Gastrocnemius medialis (tissue), 4 donors: ENCODE results near the gene LASP1NB.
A peak's percentile ranks its signal among the peaks of the same experiment; 100 is the strongest.

Experiments used
- ATAC-seq, 2 donors: fragments of 150-250 bp; one replicate each; pipeline ENCODE4 v1.9.1; 2016
- DNase-seq, 2 donors: peaks; one replicate each; pipeline ENCODE4 v3.0.0-alpha.2; 2019
- H3K27ac ChIP-seq, 4 donors: fragments of 200-600 bp; sonication (generic); 1 replicate in 1 of 4; 2 replicates in 3 of 4; pipeline ENCODE4 v1.5.1; 2016 to 2018; ENCODE audit warnings: mild to moderate bottlenecking in 2 of 4, moderate library complexity in 1 of 4
- H3K27me3 ChIP-seq, 3 donors: fragments of 200-600 bp; sonication (generic) in 2 of 3; 1 replicate in 1 of 3; 2 replicates in 2 of 3; pipeline versions ENCODE4 v1.5.1 to v1.6.0; 2016 to 2019; ENCODE audit warnings: mild to moderate bottlenecking in 1 of 3, moderate library complexity in 1 of 3
- H3K36me3 ChIP-seq, 2 donors: fragments of 200-600 bp; sonication (generic) in 1 of 2; one replicate each; pipeline ENCODE4 v1.5.1; 2017 to 2018
- H3K4me1 ChIP-seq, 2 donors: fragments of 200-600 bp; sonication (generic) in 1 of 2; one replicate each; pipeline ENCODE4 v1.5.1; 2016 to 2017; ENCODE audit warnings: mild to moderate bottlenecking in 2 of 2
- H3K4me3 ChIP-seq, 4 donors: fragments of 200-600 bp; sonication (generic) in 3 of 4; 1 replicate in 1 of 4; 2 replicates in 3 of 4; pipeline ENCODE4 v1.5.1; 2016 to 2019; ENCODE audit warnings: mild to moderate bottlenecking in 2 of 4
- H3K9me3 ChIP-seq, 3 donors: fragments of 200-600 bp; sonication (generic) in 2 of 3; 1 replicate in 1 of 3; 2 replicates in 2 of 3; pipeline ENCODE4 v1.5.1; 2016 to 2019
- POLR2A ChIP-seq, 2 donors: fragments of 450-650 bp; IDR thresholded peaks; one replicate each; pipeline ENCODE4 v1.6.1; 2017; ENCODE audit warnings: antibody characterized with exemption in 2 of 2, mild to moderate bottlenecking in 2 of 2, moderate library complexity in 2 of 2
- in situ Hi-C, 4 donors: fragments of 200-750 bp; cut with MboI; loops; one replicate each; pipeline versions ENCODE4 v1.15.0 to v1.8.0; 2017; ENCODE audit warnings: low sequenced_read_pairs in 4 of 4
- intact Hi-C: fragments of 100-400 bp; cut with DNase I; formaldehyde crosslinking; loops from one replicate; pipeline ENCODE4 v1.15.1; 2023; ENCODE audit warnings: low total_unique reads
- TF ChIP-seq, protein P1 (sequence below), 5 experiments: fragments of 450-650 bp in 3 of 5; fragments of 200-600 bp in 2 of 5; sonication (generic) in 2 of 5; IDR thresholded peaks in 4 of 5; conservative IDR thresholded peaks in 1 of 5; 1 replicate in 4 of 5; 2 replicates in 1 of 5; pipeline ENCODE4 v1.5.1; 2016 to 2019; ENCODE audit warnings: antibody characterized with exemption in 5 of 5, mild to moderate bottlenecking in 3 of 5, moderate library complexity in 3 of 5

LASP1NB gene

DNA sequence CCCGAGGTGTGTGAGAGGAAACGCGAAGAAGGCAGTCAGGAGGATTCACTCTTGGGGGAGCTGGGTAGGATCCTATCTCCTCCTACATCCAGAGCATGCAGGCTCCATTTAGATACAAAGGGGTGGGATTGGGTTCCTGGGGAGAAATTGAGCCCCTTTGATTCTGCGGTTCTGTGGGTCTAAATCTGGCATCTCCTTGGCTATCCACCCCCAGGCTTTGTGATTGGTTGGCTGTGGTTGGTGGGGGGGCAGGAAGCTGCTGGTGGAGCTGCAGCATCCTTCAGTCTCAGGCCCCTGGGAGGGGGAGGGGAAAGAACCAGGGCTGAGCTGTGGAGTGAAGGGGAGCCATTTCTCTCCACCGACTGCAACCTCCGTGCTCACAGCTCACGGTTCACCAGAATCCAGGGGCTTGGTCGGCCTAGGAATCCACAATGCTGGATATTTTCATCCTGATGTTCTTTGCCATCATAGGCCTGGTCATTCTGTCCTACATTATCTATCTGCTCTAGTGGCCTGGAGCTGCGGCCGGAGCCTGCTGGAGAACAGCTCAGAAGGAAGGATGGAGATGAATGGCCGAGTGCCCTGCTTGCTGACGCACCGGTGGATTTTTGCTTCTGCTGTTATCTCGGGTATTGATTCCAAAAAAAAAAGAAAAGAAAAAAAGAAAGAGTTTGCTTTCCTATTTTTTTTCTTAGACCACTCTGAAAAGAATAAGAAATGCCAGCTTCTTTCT lies at the start of gene LASP1NB:
Gene LASP1NB, plus strand, starts transcription at position 352 of the 733 bp plus-strand sequence.
- intact Hi-C loops, result no loop called here

DNA sequence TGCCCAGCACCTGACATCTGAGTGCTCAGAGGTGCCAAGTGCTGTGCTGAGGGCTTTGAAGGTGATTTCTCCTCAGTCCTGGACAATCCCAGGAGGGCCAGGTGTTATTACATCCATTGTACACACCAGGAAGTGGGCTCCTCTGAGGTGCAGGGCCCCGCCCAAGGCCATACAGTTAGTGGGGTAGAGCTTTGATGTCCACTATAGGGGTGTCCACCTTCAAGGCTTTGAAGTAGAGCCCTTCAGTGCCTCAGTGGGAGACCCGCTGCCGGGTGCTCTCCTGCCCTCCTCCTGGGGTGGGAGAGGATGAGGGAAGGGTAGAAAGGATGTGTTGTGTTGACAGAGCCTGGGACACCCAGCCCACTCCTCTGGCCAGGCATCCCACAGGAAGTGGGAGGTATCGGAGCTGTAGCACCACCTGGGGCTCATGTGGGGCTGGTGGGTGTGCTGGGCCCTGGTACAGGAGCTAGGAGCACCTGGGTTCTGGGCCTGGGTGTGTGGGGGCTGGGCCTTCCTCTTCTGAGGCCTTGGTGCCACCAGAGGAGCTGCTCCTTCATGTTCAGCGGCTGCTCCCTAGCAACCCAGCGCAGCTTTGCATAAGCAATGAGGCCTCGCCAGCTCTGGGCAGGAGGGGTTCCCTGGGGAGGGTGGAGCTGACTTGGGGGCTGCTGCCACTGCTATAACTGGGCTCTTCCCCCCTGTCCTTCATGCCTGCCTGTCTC lies 48.1 kb upstream of the LASP1NB start:
- Histone ChIP-seq H3K27ac (peak overlapping the region in 3 of 4 donors; percentile 1 to 90 (median 17)), H3K36me3 (no peaks in the 10 kb centered on the region), H3K27me3 (no peaks in the 10 kb centered on the region), H3K9me3 (no peaks in the 10 kb centered on the region), H3K4me1 (peaks cover 47 to 54% of the 10 kb centered on the region in 2 donors), H3K4me3 (no peak overlapping the region)
- intact Hi-C loops, result no loop called here
- DNase-seq, result no peak
- in situ Hi-C loops, result loop anchor here in 1 of 4 donors (25.0 kb wide), 1 partner anchor 110 kb away; no protein-coding TSS in a partner anchor
- TF ChIP-seq POLR2A (IDR thresholded peaks at IDR 0.05), result no peak
- TF ChIP-seq, protein P1, sequence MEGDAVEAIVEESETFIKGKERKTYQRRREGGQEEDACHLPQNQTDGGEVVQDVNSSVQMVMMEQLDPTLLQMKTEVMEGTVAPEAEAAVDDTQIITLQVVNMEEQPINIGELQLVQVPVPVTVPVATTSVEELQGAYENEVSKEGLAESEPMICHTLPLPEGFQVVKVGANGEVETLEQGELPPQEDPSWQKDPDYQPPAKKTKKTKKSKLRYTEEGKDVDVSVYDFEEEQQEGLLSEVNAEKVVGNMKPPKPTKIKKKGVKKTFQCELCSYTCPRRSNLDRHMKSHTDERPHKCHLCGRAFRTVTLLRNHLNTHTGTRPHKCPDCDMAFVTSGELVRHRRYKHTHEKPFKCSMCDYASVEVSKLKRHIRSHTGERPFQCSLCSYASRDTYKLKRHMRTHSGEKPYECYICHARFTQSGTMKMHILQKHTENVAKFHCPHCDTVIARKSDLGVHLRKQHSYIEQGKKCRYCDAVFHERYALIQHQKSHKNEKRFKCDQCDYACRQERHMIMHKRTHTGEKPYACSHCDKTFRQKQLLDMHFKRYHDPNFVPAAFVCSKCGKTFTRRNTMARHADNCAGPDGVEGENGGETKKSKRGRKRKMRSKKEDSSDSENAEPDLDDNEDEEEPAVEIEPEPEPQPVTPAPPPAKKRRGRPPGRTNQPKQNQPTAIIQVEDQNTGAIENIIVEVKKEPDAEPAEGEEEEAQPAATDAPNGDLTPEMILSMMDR (IDR thresholded peaks at IDR 0.05 in 4 of 5, conservative IDR thresholded peaks at IDR 0.05 in 1 of 5), result no peak
- ATAC-seq, result no peak

More for the DNA sequence above, at the start of gene LASP1NB:
- ATAC-seq (no peak), DNase-seq (no peak)
- in situ Hi-C loops, result no loop called here
- Histone ChIP-seq H3K27ac (no peak within 1 kb of the TSS), H3K9me3 (no peaks in the 10 kb centered on the region), H3K36me3 (no peaks in the 10 kb centered on the region), H3K4me3 (no peak within 1 kb of the TSS), H3K4me1 (peaks cover 23 to 24% of the 10 kb centered on the region in 2 donors), H3K27me3 (no peaks in the 10 kb centered on the region)
- TF ChIP-seq POLR2A (IDR thresholded peaks at IDR 0.05), result no peak
- TF ChIP-seq, protein P1 (IDR thresholded peaks at IDR 0.05 in 4 of 5, conservative IDR thresholded peaks at IDR 0.05 in 1 of 5), result no peak

DNA sequence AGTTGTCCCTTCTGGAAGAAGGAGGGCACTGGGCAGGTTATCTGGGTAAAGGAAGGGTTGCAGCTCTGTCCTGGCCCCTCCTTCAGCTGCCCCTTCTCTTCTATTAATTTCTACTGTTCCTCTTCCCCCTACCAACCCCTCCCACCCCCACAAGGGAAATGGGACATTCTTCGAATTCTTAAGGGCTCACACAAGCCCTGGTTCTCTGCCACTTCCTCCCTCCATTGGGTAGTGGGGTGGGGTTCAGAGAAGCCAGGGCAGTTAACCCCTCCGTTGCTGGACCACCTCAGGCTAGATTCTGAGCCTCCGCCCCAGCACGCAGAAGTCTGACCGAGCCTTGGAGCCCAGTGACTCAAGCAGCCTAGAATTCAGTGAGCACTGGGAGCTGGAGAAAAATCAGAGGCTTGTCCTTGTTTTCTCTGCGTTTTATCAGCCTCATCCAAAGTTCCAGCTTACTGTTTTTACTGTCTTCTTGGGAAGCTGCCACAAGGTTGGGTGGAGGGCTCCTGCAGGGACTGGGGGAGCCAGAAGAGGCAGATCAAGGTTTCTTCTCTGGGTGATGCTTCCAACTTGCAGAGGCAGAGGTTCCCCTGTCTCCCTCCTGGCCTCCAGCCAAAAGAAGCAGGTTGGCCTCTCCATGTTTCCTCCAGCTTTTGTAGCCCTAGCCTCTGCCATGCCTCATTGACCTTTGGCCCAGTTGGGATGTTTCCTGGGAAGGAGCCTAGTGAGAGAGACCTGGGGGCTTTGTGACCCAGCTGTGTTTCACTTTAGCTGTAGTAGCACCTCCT lies 45.3 kb upstream of the LASP1NB start:
- in situ Hi-C loops, result loop anchor here in 1 of 4 donors (25.0 kb wide), 1 partner anchor 107 kb away; no protein-coding TSS in a partner anchor
- H3K36me3 ChIP-seq, result no peaks in the 10 kb centered on the region
- TF ChIP-seq, protein P1 (IDR thresholded peaks at IDR 0.05 in 4 of 5, conservative IDR thresholded peaks at IDR 0.05 in 1 of 5), result no peak
- no peak for TF ChIP-seq POLR2A (IDR thresholded peaks at IDR 0.05)
- intact Hi-C loops, result no loop called here
- H3K4me3 ChIP-seq, result no peak overlapping the region
- H3K9me3 ChIP-seq, result no peaks in the 10 kb centered on the region
- DNase-seq (no peak), ATAC-seq (peak in 1 of 2 donors; percentile 32)
- peaks cover 34 to 48% of the 10 kb centered on the region in 2 donors for H3K4me1 ChIP-seq
- peak overlapping the region; percentile 35 to 71 (median 44) for H3K27ac ChIP-seq
- no peaks in the 10 kb centered on the region for H3K27me3 ChIP-seq

DNA sequence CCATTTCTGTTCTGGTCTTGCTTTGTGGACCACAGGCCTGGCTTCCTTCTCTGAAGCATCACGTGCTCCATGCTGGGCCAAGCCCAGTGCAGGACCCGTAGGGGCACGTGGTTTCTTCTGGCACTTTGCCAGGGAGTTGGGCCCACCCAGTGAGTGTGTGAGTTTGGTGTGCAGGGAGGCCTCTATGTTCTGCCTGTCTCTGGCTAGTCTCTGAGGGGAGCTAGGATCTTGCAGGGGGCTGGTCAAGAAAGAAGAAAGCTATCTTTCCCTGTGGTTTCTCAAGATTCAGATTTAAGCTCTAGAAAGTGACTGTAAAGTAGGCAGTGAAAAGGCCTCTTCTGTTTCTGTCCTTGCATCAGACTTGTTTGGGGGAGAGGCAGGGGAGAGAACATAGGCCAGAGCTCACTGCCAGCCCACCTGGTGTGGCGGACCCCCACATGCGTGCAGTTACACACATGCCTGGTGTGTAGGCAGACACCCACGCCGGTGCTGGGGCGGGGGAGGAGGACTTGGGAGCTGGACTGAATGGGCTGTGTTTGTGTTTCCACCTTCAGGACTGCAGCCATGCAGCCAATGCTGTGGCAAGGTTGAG lies 43.7 kb upstream of the LASP1NB start:
- Histone ChIP-seq H3K27me3 (no peaks in the 10 kb centered on the region), H3K9me3 (no peaks in the 10 kb centered on the region), H3K27ac (peak overlapping the region; percentile 18 to 71 (median 40)), H3K4me1 (peaks cover 46 to 56% of the 10 kb centered on the region in 2 donors), H3K36me3 (no peaks in the 10 kb centered on the region), H3K4me3 (no peak overlapping the region)
- DNase-seq (no peak), ATAC-seq (no peak)
- in situ Hi-C loops (loop anchor here in 1 of 4 donors (25.0 kb wide), 1 partner anchor 106 kb away; no protein-coding TSS in a partner anchor), intact Hi-C loops (no loop called here)
- no peak for TF ChIP-seq POLR2A (IDR thresholded peaks at IDR 0.05)
- TF ChIP-seq, protein P1 (IDR thresholded peaks at IDR 0.05 in 4 of 5, conservative IDR thresholded peaks at IDR 0.05 in 1 of 5), result no peak
